GM13977 (cell line): Measurements from ENCODE around the gene LACC1.

Source experiments
- DNase-seq: peaks from one replicate; pipeline ENCODE4 v3.0.0; 2012; ENCODE audit warnings: low spot score
- CTCF ChIP-seq: IDR thresholded peaks from 2 replicates; pipeline ENCODE4 v1.5.1; 2012; ENCODE audit warnings: mild to moderate bottlenecking, control low read depth; ENCODE audit not compliant: insufficient read depth; ENCODE audit errors: extremely low read depth, missing control alignments
- in situ Hi-C: fragments of 300-500 bp; cut with MboI; formaldehyde crosslinking; loops from one replicate; pipeline ENCODE4 v1.12.0; 2022; ENCODE audit warnings: low sequenced_read_pairs, low pct_unique_long_range_greater_than_20kb, mixed read lengths, inconsistent platforms; ENCODE audit not compliant: unreplicated experiment

LACC1 gene

GRCh38 chr13:43905435-43906031 lies 25.8 kb downstream of the LACC1 start:
- TF ChIP-seq CTCF: peak; percentile 71
- DNase-seq: peak; percentile 62
- in situ Hi-C loops: loop anchor here (10.0 kb wide), 1 partner anchor 529 kb away; no protein-coding TSS in a partner anchor

GRCh38 chr13:43908156-43909126 lies 28.7 kb downstream of the LACC1 start:
- in situ Hi-C loops: loop anchor here (10.0 kb wide), 1 partner anchor 526 kb away; no protein-coding TSS in a partner anchor
- TF ChIP-seq CTCF: peak; percentile 25
- peak; percentile 27 for DNase-seq

- in situ Hi-C loops: no loop called here
- DNase-seq: no peak
- TF ChIP-seq CTCF: no peak
These were observed 31.2 kb downstream of the LACC1 start for GRCh38 chr13:43910856-43911255.

- in situ Hi-C loops: no loop called here
- no peak for DNase-seq
- TF ChIP-seq CTCF: no peak
These were observed 31.6 kb downstream of the LACC1 start for GRCh38 chr13:43911278-43911677.

GRCh38 chr13:43911871-43912270 lies 32.2 kb downstream of the LACC1 start:
- TF ChIP-seq CTCF: no peak
- in situ Hi-C loops: no loop called here
- DNase-seq: no peak

GRCh38 chr13:43915451-43915850 lies 35.7 kb downstream of the LACC1 start:
- no peak for DNase-seq
- in situ Hi-C loops: no loop called here
- no peak for TF ChIP-seq CTCF
